ENCODE measurements around the gene NR3C2.

The NR3C2 gene

DNA sequence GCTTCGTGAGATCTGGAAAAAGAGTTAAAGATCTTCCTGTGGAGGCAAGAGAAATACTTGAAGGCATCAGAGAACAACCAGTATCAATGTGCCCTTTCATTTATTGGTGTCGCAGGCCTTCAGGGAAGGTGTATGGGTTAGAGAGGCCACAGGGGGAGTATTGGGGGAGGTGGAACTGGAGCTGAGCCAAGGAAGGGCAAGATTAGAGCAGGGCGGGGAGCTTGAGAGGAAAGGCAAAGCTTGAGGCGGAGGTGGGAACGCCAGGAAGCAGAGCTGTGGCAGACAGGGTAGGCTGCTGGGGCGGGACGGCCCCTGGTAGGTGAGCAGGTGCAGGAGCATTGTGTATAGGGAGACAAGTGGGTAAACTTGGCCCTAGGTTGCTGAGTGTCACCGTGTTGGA lies 380.4 kb downstream of the NR3C2 start:
- Histone ChIP-seq H3F3A (ENCODE audit: insufficient read depth, low read length) (no peaks in the 10 kb centered on the region), H3K9me3 (ENCODE audit: low read length) (no peaks in the 10 kb centered on the region), H3K4me3 (ENCODE audit: low read depth, low read length, poor library complexity, severe bottlenecking) (no peak overlapping the region), H3K27ac (ENCODE audit: low read depth, low read length, poor library complexity, severe bottlenecking) (no peak overlapping the region), H3K36me3 (ENCODE audit: insufficient read depth, low read length) (no peaks in the 10 kb centered on the region), H2AFZ (ENCODE audit: low read length) (no peak overlapping the region), H4K20me1 (ENCODE audit: insufficient read depth, low read length) (no peaks in the 10 kb centered on the region), H3K9ac (ENCODE audit: low read length) (no peak overlapping the region), H3K9me2 (ENCODE audit: low read depth, low read length) (no peaks in the 10 kb centered on the region), H3K27me3 (ENCODE audit: insufficient read depth, low read length) (no peaks in the 10 kb centered on the region), H3K4me2 (ENCODE audit: low read length) (no peak overlapping the region), H3K79me2 (ENCODE audit: insufficient read depth, low read length) (no peaks in the 10 kb centered on the region), H3K4me1 (ENCODE audit: insufficient read depth, low read length, severe bottlenecking) (peaks cover 65% of the 10 kb centered on the region)
- TF ChIP-seq, protein P1, sequence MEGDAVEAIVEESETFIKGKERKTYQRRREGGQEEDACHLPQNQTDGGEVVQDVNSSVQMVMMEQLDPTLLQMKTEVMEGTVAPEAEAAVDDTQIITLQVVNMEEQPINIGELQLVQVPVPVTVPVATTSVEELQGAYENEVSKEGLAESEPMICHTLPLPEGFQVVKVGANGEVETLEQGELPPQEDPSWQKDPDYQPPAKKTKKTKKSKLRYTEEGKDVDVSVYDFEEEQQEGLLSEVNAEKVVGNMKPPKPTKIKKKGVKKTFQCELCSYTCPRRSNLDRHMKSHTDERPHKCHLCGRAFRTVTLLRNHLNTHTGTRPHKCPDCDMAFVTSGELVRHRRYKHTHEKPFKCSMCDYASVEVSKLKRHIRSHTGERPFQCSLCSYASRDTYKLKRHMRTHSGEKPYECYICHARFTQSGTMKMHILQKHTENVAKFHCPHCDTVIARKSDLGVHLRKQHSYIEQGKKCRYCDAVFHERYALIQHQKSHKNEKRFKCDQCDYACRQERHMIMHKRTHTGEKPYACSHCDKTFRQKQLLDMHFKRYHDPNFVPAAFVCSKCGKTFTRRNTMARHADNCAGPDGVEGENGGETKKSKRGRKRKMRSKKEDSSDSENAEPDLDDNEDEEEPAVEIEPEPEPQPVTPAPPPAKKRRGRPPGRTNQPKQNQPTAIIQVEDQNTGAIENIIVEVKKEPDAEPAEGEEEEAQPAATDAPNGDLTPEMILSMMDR (IDR thresholded peaks at IDR 0.05; ENCODE audit: low read length) = no peak
- TF ChIP-seq EZH2 (IDR thresholded peaks at IDR 0.05; ENCODE audit: borderline replicate concordance, low read length) = no peak

DNA sequence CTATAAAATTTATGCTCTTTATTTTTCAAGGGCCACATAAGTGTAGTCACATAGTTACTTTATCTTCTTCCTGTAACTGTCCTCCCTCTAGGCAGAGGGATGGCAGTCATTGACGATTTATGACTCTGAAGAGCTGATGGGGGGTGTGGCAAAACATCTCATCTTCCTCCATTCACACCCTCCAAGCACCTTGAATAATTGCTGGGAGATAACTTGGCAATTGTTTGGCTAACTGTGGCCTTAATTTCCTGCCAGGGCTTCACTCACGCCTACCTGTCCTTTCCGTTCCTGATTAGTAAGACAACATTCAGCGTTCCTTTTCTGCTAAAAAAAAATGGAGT lies 381.1 kb downstream of the NR3C2 start:
- H3K4me2 ChIP-seq (ENCODE audit: low read length) = no peak overlapping the region
- H2AFZ ChIP-seq (ENCODE audit: low read length) = no peak overlapping the region
- no peaks in the 10 kb centered on the region for H3K9me3 ChIP-seq (ENCODE audit: low read length)
- no peaks in the 10 kb centered on the region for H3K27me3 ChIP-seq (ENCODE audit: insufficient read depth, low read length)
- no peak overlapping the region for H3K9ac ChIP-seq (ENCODE audit: low read length)
- peak overlapping the region; percentile 6 for H3K4me3 ChIP-seq (ENCODE audit: low read depth, low read length, poor library complexity, severe bottlenecking)
- no peaks in the 10 kb centered on the region for H3K9me2 ChIP-seq (ENCODE audit: low read depth, low read length)
- TF ChIP-seq, protein P1 (IDR thresholded peaks at IDR 0.05; ENCODE audit: low read length) = no peak
- TF ChIP-seq EZH2 (IDR thresholded peaks at IDR 0.05; ENCODE audit: borderline replicate concordance, low read length) = no peak
- H3K36me3 ChIP-seq (ENCODE audit: insufficient read depth, low read length) = no peaks in the 10 kb centered on the region
- H3K27ac ChIP-seq (ENCODE audit: low read depth, low read length, poor library complexity, severe bottlenecking) = no peak overlapping the region
- no peaks in the 10 kb centered on the region for H4K20me1 ChIP-seq (ENCODE audit: insufficient read depth, low read length)
- no peaks in the 10 kb centered on the region for H3K79me2 ChIP-seq (ENCODE audit: insufficient read depth, low read length)
- H3F3A ChIP-seq (ENCODE audit: insufficient read depth, low read length) = no peaks in the 10 kb centered on the region
- H3K4me1 ChIP-seq (ENCODE audit: insufficient read depth, low read length, severe bottlenecking) = peaks cover 72% of the 10 kb centered on the region

GRCh38 chr4:148060264-148061140 lies 381.7 kb downstream of the NR3C2 start:
- Histone ChIP-seq H3K9ac (ENCODE audit: low read length) (no peak overlapping the region), H3F3A (ENCODE audit: insufficient read depth, low read length) (no peaks in the 10 kb centered on the region), H3K79me2 (ENCODE audit: insufficient read depth, low read length) (no peaks in the 10 kb centered on the region), H3K9me3 (ENCODE audit: low read length) (no peaks in the 10 kb centered on the region), H3K27ac (ENCODE audit: low read depth, low read length, poor library complexity, severe bottlenecking) (no peak overlapping the region), H3K9me2 (ENCODE audit: low read depth, low read length) (no peaks in the 10 kb centered on the region), H3K4me3 (ENCODE audit: low read depth, low read length, poor library complexity, severe bottlenecking) (peak overlapping the region; percentile 6), H3K27me3 (ENCODE audit: insufficient read depth, low read length) (no peaks in the 10 kb centered on the region), H2AFZ (ENCODE audit: low read length) (no peak overlapping the region), H3K36me3 (ENCODE audit: insufficient read depth, low read length) (no peaks in the 10 kb centered on the region), H4K20me1 (ENCODE audit: insufficient read depth, low read length) (no peaks in the 10 kb centered on the region), H3K4me2 (ENCODE audit: low read length) (peak overlapping the region; percentile 20; the same call in 1 of the 2 replicates), H3K4me1 (ENCODE audit: insufficient read depth, low read length, severe bottlenecking) (peaks cover 78% of the 10 kb centered on the region)
- TF ChIP-seq, protein P1 (IDR thresholded peaks at IDR 0.05; ENCODE audit: low read length) = no peak
- TF ChIP-seq EZH2 (IDR thresholded peaks at IDR 0.05; ENCODE audit: borderline replicate concordance, low read length) = no peak

Data from OCI-LY1 (cell line).